Measurements from ENCODE around the gene KLF16. TPM values are rescaled to one million over a fixed set of nuclear protein-coding genes. Genes with fewer than 3 reads are reported as not detected.

Gene KLF16
- total and polyA plus RNA-seq, 9 of the 15 experiments (the other 6 are each of a cell fraction or from before 2014, with no cell fraction given): 0.04 to 60.4 (median 6.8) TPM

DNA sequence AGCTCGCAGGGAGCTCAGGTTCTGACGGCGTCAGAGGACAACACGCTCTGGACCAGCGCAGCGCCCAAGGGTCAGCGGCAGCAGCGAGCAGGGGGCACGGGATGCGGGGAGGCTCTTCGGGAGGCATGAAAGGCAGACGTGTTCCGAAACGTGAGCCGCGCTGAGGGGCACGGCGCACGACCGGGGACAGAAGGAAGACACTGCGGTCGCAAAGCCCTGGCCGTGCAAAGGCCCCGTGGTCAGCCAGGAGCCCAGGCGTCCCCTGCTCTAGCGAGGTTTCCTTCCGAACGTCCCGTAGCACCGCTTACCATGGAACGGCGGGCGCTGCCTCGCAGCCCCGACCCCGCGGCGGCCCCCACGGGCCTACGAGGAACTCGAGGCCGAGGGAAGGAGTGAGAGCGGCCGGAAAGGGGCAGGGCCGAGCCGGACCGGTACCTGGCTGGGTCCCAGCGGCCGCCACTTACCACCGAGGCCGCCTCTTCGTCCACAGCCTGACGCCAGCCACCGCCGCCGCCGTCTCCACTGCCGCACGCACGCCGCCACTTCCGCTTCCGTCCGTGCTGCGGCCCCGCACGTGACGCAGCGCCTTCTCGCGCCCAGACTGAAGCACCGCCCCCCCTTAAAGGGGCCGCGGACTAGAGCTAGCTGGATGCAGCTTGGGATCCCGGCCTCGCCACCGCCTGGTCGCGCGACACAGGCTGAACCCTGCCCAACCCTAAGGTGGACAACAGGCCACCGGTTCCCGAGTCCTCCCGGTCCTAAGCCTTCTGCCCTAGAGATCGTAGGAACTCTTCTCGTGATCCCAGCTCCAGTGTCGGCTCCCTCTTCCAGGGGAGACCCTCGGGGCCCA, 12.5 kb upstream of the KLF16 start (continued):
- TF ChIP-seq ZNF695 (CRISPR knock-in tag; IDR thresholded peaks at IDR 0.05) (no peak), CBX1 (IDR thresholded peaks at IDR 0.05; ENCODE audit: low read depth) (peak; percentile 36), ZBTB5 (IDR thresholded peaks at IDR 0.05) (no peak), FOXJ2 (tag; IDR thresholded peaks at IDR 0.05) (no peak), BCOR (IDR thresholded peaks at IDR 0.05) (peak; percentile 48), EWSR1 (IDR thresholded peaks at IDR 0.05; ENCODE audit: borderline replicate concordance, low read depth, partially characterized antibody) (no peak), ESRRB (CRISPR knock-in tag; IDR thresholded peaks at IDR 0.05; ENCODE audit: borderline replicate concordance) (no peak), MCM3 (IDR thresholded peaks at IDR 0.05) (no peak), NCOA2 (IDR thresholded peaks at IDR 0.05; ENCODE audit: partially characterized antibody in 2 of 2) (no peak), NFXL1 (CRISPR knock-in tag; IDR thresholded peaks at IDR 0.05) (no peak), FOXK1 (CRISPR knock-in tag; IDR thresholded peaks at IDR 0.05; ENCODE audit: borderline replicate concordance) (no peak), TRIM28 (IDR thresholded peaks at IDR 0.05) (no peak), SETDB1 (IDR thresholded peaks at IDR 0.05; ENCODE audit: low read length) (no peak), CHD4 (IDR thresholded peaks at IDR 0.05; ENCODE audit: insufficient read depth, insufficient replicate concordance, low read depth, low read length, poor library complexity, severe bottlenecking) (no peak), LEF1 (IDR thresholded peaks at IDR 0.05) (no peak; the same call in 1 of the 2 replicates), SRSF9 (IDR thresholded peaks at IDR 0.05; ENCODE audit: borderline replicate concordance, low read depth, low read length) (no peak), XRCC3 (IDR thresholded peaks at IDR 0.05) (no peak), ZNF3 (CRISPR knock-in tag; IDR thresholded peaks at IDR 0.05) (no peak), SNIP1 (IDR thresholded peaks at IDR 0.05; ENCODE audit: low read depth) (peak; percentile 58; the same call in 1 of the 2 replicates), ZNF217 (CRISPR knock-in tag; IDR thresholded peaks at IDR 0.05) (no peak), PHB (CRISPR knock-in tag; IDR thresholded peaks at IDR 0.05) (no peak), ZNF57 (CRISPR knock-in tag; IDR thresholded peaks at IDR 0.05) (no peak), NCOR1 (IDR thresholded peaks at IDR 0.05) (peak; percentile 46; the same call in 1 of the 2 replicates), ZFP1 (CRISPR knock-in tag; IDR thresholded peaks at IDR 0.05) (no peak)
- TF ChIP-seq, protein P1, sequence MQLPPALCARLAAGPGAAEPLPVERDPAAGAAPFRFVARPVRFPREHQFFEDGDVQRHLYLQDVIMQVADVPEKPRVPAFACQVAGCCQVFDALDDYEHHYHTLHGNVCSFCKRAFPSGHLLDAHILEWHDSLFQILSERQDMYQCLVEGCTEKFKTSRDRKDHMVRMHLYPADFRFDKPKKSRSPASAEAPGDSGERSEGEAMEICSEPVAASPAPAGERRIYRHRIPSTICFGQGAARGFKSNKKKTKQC (CRISPR knock-in tag; IDR thresholded peaks at IDR 0.05): no peak; the same call in none of the 2 replicates
- TF ChIP-seq, protein P2, sequence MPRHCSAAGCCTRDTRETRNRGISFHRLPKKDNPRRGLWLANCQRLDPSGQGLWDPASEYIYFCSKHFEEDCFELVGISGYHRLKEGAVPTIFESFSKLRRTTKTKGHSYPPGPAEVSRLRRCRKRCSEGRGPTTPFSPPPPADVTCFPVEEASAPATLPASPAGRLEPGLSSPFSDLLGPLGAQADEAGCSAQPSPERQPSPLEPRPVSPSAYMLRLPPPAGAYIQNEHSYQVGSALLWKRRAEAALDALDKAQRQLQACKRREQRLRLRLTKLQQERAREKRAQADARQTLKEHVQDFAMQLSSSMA (CRISPR knock-in tag; IDR thresholded peaks at IDR 0.05): peak; percentile 81; the same call in 1 of the 2 replicates
- TF ChIP-seq, protein P3, sequence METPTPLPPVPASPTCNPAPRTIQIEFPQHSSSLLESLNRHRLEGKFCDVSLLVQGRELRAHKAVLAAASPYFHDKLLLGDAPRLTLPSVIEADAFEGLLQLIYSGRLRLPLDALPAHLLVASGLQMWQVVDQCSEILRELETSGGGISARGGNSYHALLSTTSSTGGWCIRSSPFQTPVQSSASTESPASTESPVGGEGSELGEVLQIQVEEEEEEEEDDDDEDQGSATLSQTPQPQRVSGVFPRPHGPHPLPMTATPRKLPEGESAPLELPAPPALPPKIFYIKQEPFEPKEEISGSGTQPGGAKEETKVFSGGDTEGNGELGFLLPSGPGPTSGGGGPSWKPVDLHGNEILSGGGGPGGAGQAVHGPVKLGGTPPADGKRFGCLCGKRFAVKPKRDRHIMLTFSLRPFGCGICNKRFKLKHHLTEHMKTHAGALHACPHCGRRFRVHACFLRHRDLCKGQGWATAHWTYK (CRISPR knock-in tag; IDR thresholded peaks at IDR 0.05): peak; percentile 30; the same call in 1 of the 2 replicates
